HCT116 (cell line): ENCODE results near the gene SYNE3. TPM values are rescaled to one million over a fixed set of nuclear protein-coding genes. Genes with fewer than 3 reads are reported as not detected.

Source experiments
- ATAC-seq: fragments of 200-7000 bp; cut with Tn5 transposase; 2 replicates; pipeline ENCODE4 v1.9.1; 2020; ENCODE audit warnings: mild to moderate bottlenecking, moderate library complexity
- BruUV-seq: library from RNA; stranded (reverse); fragments of 400-500 nt; replicated peaks from 2 replicates; lab custom pipeline; 2021; lab: Mats Ljungman, UMichigan
- CTCF ChIA-PET: fragments of 300-600 bp; sonication (Branson Sonifier 250); formaldehyde crosslinking; loops from one replicate; lab custom pipeline; 2021; ENCODE audit warnings: antibody characterized with exemption; lab: Charles Lee
- POLR2A ChIA-PET: fragments of 300-600, 350-600 bp; sonication (Branson Sonifier 250); formaldehyde crosslinking; loops from one replicate; lab custom pipeline; 2021; ENCODE audit warnings: antibody characterized with exemption; lab: Charles Lee
- RAD21 ChIA-PET, 2 experiments: fragments of 300-600 bp; sonication (Branson Sonifier 250); formaldehyde crosslinking; loops; one replicate each; lab custom pipeline; 2023; ENCODE audit warnings: low total read pairs in 2 of 2; ENCODE audit not compliant: uncharacterized antibody in 2 of 2, unreplicated experiment in 2 of 2, low non-redundant PET in 1 of 2; lab: Charles Lee
- DNase-seq: peaks from one replicate; pipeline ENCODE4 v3.0.0-alpha.2; 2010; ENCODE audit warnings: low read depth, low spot score
- H2AFZ ChIP-seq: fragments of 200-600 bp; shearing (Covaris generic), sonication (generic); 2 replicates; pipeline ENCODE4 v1.6.1; 2017; ENCODE audit warnings: low read depth, mixed run types, mixed read lengths, antibody characterized with exemption, low read length; ENCODE audit not compliant: poor library complexity, severe bottlenecking
- H3K27ac ChIP-seq: 2 replicates; pipeline ENCODE4 v1.5.1; 2012; ENCODE audit warnings: low read depth, low read length
- H3K27me3 ChIP-seq: fragments of 200-600 bp; sonication (generic); 2 replicates; pipeline ENCODE4 v1.6.1; 2016; ENCODE audit warnings: mixed run types, low read length, mixed read lengths; ENCODE audit not compliant: insufficient read depth
- H3K36me3 ChIP-seq, 2 experiments: fragments of 200-500 bp in 1 of 2; fragments of 200-600 bp in 1 of 2; sonication (Bioruptor generic) in 1 of 2; sonication (generic) in 1 of 2; 2 replicates each; pipeline versions ENCODE4 v1.5.1 to v1.6.1; 2014 to 2016; ENCODE audit warnings: low read length in 2 of 2, inconsistent platforms in 1 of 2, mixed read lengths in 1 of 2, mixed run types in 1 of 2; ENCODE audit not compliant: insufficient read depth in 2 of 2, control insufficient read depth in 1 of 2
- H3K4me1 ChIP-seq, 2 experiments: fragments of 200-600 bp in 1 of 2; sonication (generic) in 1 of 2; 2 replicates each; pipeline versions ENCODE4 v1.5.1 to v1.6.1; 2012 to 2017; ENCODE audit warnings: low read length in 2 of 2, inconsistent platforms in 1 of 2, mild to moderate bottlenecking in 1 of 2, mixed read lengths in 1 of 2, mixed run types in 1 of 2, moderate library complexity in 1 of 2; ENCODE audit not compliant: insufficient read depth in 2 of 2, control insufficient read depth in 1 of 2
- H3K4me2 ChIP-seq: fragments of 200-600 bp; sonication (generic); 2 replicates; pipeline ENCODE4 v1.6.1; 2017; ENCODE audit warnings: mixed run types, low read length, mixed read lengths
- H3K4me3 ChIP-seq, 2 experiments: fragments of 200-600 bp in 1 of 2; sonication (generic) in 1 of 2; replicated peaks in 1 of 2; 2 replicates each; pipeline ENCODE4 v1.5.1; 2011 to 2016; ENCODE audit warnings: low read length in 2 of 2, control low read depth in 1 of 2, low read depth in 1 of 2, mild to moderate bottlenecking in 1 of 2, mixed read lengths in 1 of 2, mixed run types in 1 of 2
- H3K79me2 ChIP-seq: fragments of 200-600 bp; sonication (generic); 2 replicates; pipeline ENCODE4 v1.6.1; 2017; ENCODE audit warnings: mild to moderate bottlenecking, mixed run types, low read length, moderate library complexity, mixed read lengths; ENCODE audit not compliant: insufficient read depth
- H3K9ac ChIP-seq: fragments of 200-600 bp; sonication (generic); 2 replicates; pipeline ENCODE4 v1.6.1; 2016; ENCODE audit warnings: low read length, mixed read lengths
- H3K9me2 ChIP-seq: fragments of 200-600 bp; sonication (generic), shearing (Covaris generic); 2 replicates; pipeline ENCODE4 v1.6.1; 2017; ENCODE audit warnings: mixed run types, mild to moderate bottlenecking, moderate library complexity; ENCODE audit not compliant: insufficient read depth
- H3K9me3 ChIP-seq, 2 experiments: fragments of 200-500 bp in 1 of 2; fragments of 200-600 bp in 1 of 2; sonication (Bioruptor generic) in 1 of 2; sonication (generic) in 1 of 2; 2 replicates each; pipeline ENCODE4 v1.6.1; 2014 to 2017; ENCODE audit warnings: low read length in 2 of 2, mixed read lengths in 2 of 2, inconsistent platforms in 1 of 2, low read depth in 1 of 2, mild to moderate bottlenecking in 1 of 2, mixed run types in 1 of 2, moderate library complexity in 1 of 2; ENCODE audit not compliant: control insufficient read depth in 1 of 2, insufficient read depth in 1 of 2
- H4K20me1 ChIP-seq: fragments of 200-600 bp; sonication (generic), shearing (Covaris generic); 2 replicates; pipeline ENCODE4 v1.6.1; 2017; ENCODE audit warnings: mixed run types, mild to moderate bottlenecking, moderate library complexity; ENCODE audit not compliant: insufficient read depth
- ATF3 ChIP-seq: IDR thresholded peaks from 2 replicates; pipeline ENCODE4 v1.6.1; 2012
- CEBPB ChIP-seq: IDR thresholded peaks from 2 replicates; pipeline ENCODE4 v1.6.1; 2012; ENCODE audit warnings: low read depth
- EGR1 ChIP-seq: IDR thresholded peaks from 2 replicates; pipeline ENCODE4 v1.6.1; 2012; ENCODE audit warnings: low read depth
- ELF1 ChIP-seq: IDR thresholded peaks from 2 replicates; pipeline ENCODE4 v1.6.1; 2012; ENCODE audit warnings: low read depth, borderline replicate concordance
- EZH2 ChIP-seq: fragments of 200-600 bp; sonication (generic); IDR thresholded peaks from 2 replicates; pipeline ENCODE4 v1.6.1; 2017; ENCODE audit warnings: antibody characterized with exemption, mixed run types
- EZH2phosphoT487 ChIP-seq: fragments of 200-600 bp; IDR thresholded peaks from 2 replicates; pipeline ENCODE4 v1.6.1; 2018; ENCODE audit warnings: antibody characterized with exemption, borderline replicate concordance
- FOSL1 ChIP-seq: IDR thresholded peaks from 2 replicates; pipeline ENCODE4 v1.6.1; 2012; ENCODE audit warnings: low read depth
- POLR2A ChIP-seq: IDR thresholded peaks from 2 replicates; pipeline ENCODE4 v1.7.0; 2011; ENCODE audit warnings: borderline replicate concordance; ENCODE audit not compliant: insufficient read depth, insufficient read length; ENCODE audit errors: extremely low read depth
- POLR2AphosphoS5 ChIP-seq: IDR thresholded peaks from 2 replicates; pipeline ENCODE4 v1.6.1; 2011; ENCODE audit warnings: mild to moderate bottlenecking, low read depth, low read length, moderate library complexity
- SIN3A ChIP-seq: IDR thresholded peaks from 2 replicates; pipeline ENCODE4 v1.6.1; 2012; ENCODE audit warnings: low read depth
- SRF ChIP-seq: IDR thresholded peaks from 2 replicates; pipeline ENCODE4 v1.6.1; 2012; ENCODE audit warnings: low read depth
- YY1 ChIP-seq: IDR thresholded peaks from 2 replicates; pipeline ENCODE4 v1.6.1; 2011; ENCODE audit warnings: low read length, low read depth, moderate library complexity, mild to moderate bottlenecking; ENCODE audit not compliant: insufficient replicate concordance; ENCODE audit errors: extremely low read depth
- ZBTB33 ChIP-seq: IDR thresholded peaks from 2 replicates; pipeline ENCODE4 v1.6.1; 2011; ENCODE audit warnings: mild to moderate bottlenecking, low read length, moderate library complexity; ENCODE audit not compliant: insufficient replicate concordance; ENCODE audit errors: extremely low read depth
- ZFX ChIP-seq: fragments of 450-650 bp; IDR thresholded peaks from 2 replicates; pipeline ENCODE4 v1.6.1; 2017
- intact Hi-C: fragments of 100-400 bp; cut with micrococcal nuclease; formaldehyde crosslinking; loops from 2 replicates; pipeline ENCODE4 v1.10.0; 2022
- total RNA-seq: library from RNA; stranded (reverse); gene quantifications from one replicate; pipeline ENCODE4 v1.2.1, GENCODE V29; 2021; ENCODE audit not compliant: unreplicated experiment
- TF ChIP-seq, protein P1 (sequence below): IDR thresholded peaks from 2 replicates; pipeline ENCODE4 v1.6.1; 2012; ENCODE audit warnings: low read depth

SYNE3 gene
- total RNA-seq, 1 experiment from 2014 or later, result 3.6 TPM

GRCh38 chr14:95468448-95469133 is 47.9 kb downstream of the SYNE3 start:
- Histone ChIP-seq H3K4me2 (no peak overlapping the region), H4K20me1 (no peaks in the 10 kb centered on the region), H3K79me2 (no peaks in the 10 kb centered on the region), H3K9me2 (no peaks in the 10 kb centered on the region), H3K36me3 (no peaks in the 10 kb centered on the region), H3K4me3 (no peak overlapping the region), H3K9me3 (no peaks in the 10 kb centered on the region), H3K27me3 (no peaks in the 10 kb centered on the region), H3K4me1 (peaks cover 0 to 10% of the 10 kb centered on the region in 2 experiments; a peak in 2 of 4 replicates), H3K9ac (no peak overlapping the region), H2AFZ (no peak overlapping the region), H3K27ac (no peak overlapping the region)
- TF ChIP-seq EZH2 (no peak), ELF1 (no peak), POLR2A (no peak), ZFX (no peak), FOSL1 (no peak), EGR1 (no peak), CEBPB (no peak), SIN3A (no peak), POLR2AphosphoS5 (no peak), EZH2phosphoT487 (no peak), ZBTB33 (no peak), YY1 (no peak), ATF3 (no peak), SRF (no peak)
- TF ChIP-seq, protein P1, sequence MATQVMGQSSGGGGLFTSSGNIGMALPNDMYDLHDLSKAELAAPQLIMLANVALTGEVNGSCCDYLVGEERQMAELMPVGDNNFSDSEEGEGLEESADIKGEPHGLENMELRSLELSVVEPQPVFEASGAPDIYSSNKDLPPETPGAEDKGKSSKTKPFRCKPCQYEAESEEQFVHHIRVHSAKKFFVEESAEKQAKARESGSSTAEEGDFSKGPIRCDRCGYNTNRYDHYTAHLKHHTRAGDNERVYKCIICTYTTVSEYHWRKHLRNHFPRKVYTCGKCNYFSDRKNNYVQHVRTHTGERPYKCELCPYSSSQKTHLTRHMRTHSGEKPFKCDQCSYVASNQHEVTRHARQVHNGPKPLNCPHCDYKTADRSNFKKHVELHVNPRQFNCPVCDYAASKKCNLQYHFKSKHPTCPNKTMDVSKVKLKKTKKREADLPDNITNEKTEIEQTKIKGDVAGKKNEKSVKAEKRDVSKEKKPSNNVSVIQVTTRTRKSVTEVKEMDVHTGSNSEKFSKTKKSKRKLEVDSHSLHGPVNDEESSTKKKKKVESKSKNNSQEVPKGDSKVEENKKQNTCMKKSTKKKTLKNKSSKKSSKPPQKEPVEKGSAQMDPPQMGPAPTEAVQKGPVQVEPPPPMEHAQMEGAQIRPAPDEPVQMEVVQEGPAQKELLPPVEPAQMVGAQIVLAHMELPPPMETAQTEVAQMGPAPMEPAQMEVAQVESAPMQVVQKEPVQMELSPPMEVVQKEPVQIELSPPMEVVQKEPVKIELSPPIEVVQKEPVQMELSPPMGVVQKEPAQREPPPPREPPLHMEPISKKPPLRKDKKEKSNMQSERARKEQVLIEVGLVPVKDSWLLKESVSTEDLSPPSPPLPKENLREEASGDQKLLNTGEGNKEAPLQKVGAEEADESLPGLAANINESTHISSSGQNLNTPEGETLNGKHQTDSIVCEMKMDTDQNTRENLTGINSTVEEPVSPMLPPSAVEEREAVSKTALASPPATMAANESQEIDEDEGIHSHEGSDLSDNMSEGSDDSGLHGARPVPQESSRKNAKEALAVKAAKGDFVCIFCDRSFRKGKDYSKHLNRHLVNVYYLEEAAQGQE, result no peak
- no peak for ATAC-seq
- ChIA-PET POLR2A (no interaction called here), CTCF (interaction anchor here (0.8 to 2.1 kb wide), 2 partner anchors 16 to 26 kb away, joined by 3 to 6 read pairs; no protein-coding TSS in a partner anchor), RAD21 (interaction anchor here in 1 of 2 experiments (0.6 kb wide), 1 partner anchor 150 kb away, joined by 4 read pairs; no protein-coding TSS in a partner anchor)
- DNase-seq, result no peak
- no TSS peak for BruUV-seq
- intact Hi-C loops, result no loop called here
